Epidermal melanocyte (primary cell): Measurements from ENCODE around the gene MGMT.

Experiments
- DNase-seq: peaks from one replicate; pipeline ENCODE4 v3.0.0; 2011; ENCODE audit warnings: low spot score; ENCODE audit not compliant: insufficient read length

Gene MGMT

GRCh38 chr10:129518793-129519192 lies 51.8 kb downstream of the MGMT start:
- DNase-seq, result no peak

- DNase-seq, result no peak
Observed at GRCh38 chr10:129520440-129521080, 53.5 kb downstream of the MGMT start.

GRCh38 chr10:129521161-129522025 lies 54.4 kb downstream of the MGMT start:
- no peak for DNase-seq

- DNase-seq, result no peak
Observed at GRCh38 chr10:129522041-129522585, 55.1 kb downstream of the MGMT start.

GRCh38 chr10:129523031-129523722 lies 56.1 kb downstream of the MGMT start:
- no peak for DNase-seq

GRCh38 chr10:129523723-129524316 lies 56.8 kb downstream of the MGMT start:
- no peak for DNase-seq

GRCh38 chr10:129524936-129525335 lies 57.9 kb downstream of the MGMT start:
- DNase-seq, result no peak

- DNase-seq, result no peak
Observed at GRCh38 chr10:129525401-129525801, 58.4 kb downstream of the MGMT start.

- DNase-seq, result no peak
Observed at GRCh38 chr10:129526943-129527342, 59.9 kb downstream of the MGMT start.

GRCh38 chr10:129528376-129528978 lies 61.4 kb downstream of the MGMT start:
- DNase-seq, result no peak

- DNase-seq, result no peak
Observed at GRCh38 chr10:129530581-129530980, 63.5 kb downstream of the MGMT start.

- no peak for DNase-seq
Observed at GRCh38 chr10:129531195-129531968, 64.3 kb downstream of the MGMT start.

GRCh38 chr10:129531969-129532660 lies 65.1 kb downstream of the MGMT start:
- DNase-seq, result no peak

GRCh38 chr10:129532838-129533237 lies 65.8 kb downstream of the MGMT start:
- no peak for DNase-seq

- no peak for DNase-seq
Observed at GRCh38 chr10:129533281-129533680, 66.2 kb downstream of the MGMT start.

- no peak for DNase-seq
Observed at GRCh38 chr10:129534826-129535225, 67.8 kb downstream of the MGMT start.

- DNase-seq, result no peak
Observed at GRCh38 chr10:129536336-129536735, 69.3 kb downstream of the MGMT start.

- no peak for DNase-seq
Observed at GRCh38 chr10:129537151-129537550, 70.1 kb downstream of the MGMT start.

- DNase-seq, result no peak
Observed at GRCh38 chr10:129538236-129538635, 71.2 kb downstream of the MGMT start.

GRCh38 chr10:129541200-129541599 lies 74.2 kb downstream of the MGMT start:
- no peak for DNase-seq
